ENCODE results near the gene WHRN. TPM values are rescaled to one million over a fixed set of nuclear protein-coding genes. Genes with fewer than 3 reads are reported as not detected.

The WHRN gene
- total RNA-seq, 1 donor from 2014 or later, result 0.80 TPM

DNA sequence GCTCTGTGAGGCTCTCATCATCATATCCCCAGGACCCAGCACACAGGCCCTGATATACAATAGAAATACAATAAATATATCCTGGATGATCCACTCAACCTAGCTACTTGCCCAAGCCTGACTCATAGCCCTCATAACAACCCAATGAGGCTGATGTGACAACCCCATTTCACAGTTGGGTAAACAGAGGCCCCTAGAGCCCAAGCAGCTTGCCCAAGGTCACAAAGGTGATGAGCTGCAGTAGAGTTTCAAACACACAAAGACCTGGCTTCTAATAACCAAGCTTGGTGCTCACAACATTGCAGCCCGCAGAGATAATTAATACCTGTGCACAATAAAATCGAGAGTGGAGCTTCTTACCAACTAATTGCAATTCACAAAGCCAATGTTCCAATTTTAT, 114.3 kb downstream of the WHRN start:
- H3K36me3 ChIP-seq, result no peaks in the 10 kb centered on the region
- DNase-seq, result no peak
- peaks cover 54% of the 10 kb centered on the region for H3K4me1 ChIP-seq
- no peaks in the 10 kb centered on the region for H3K27me3 ChIP-seq (ENCODE audit: low read depth)
- H3K4me3 ChIP-seq, result no peak overlapping the region
- intact Hi-C loops (cut with micrococcal nuclease), result no loop called here
- peak overlapping the region; percentile 42 for H3K27ac ChIP-seq (replicated peaks)
- TF ChIP-seq, protein P1, sequence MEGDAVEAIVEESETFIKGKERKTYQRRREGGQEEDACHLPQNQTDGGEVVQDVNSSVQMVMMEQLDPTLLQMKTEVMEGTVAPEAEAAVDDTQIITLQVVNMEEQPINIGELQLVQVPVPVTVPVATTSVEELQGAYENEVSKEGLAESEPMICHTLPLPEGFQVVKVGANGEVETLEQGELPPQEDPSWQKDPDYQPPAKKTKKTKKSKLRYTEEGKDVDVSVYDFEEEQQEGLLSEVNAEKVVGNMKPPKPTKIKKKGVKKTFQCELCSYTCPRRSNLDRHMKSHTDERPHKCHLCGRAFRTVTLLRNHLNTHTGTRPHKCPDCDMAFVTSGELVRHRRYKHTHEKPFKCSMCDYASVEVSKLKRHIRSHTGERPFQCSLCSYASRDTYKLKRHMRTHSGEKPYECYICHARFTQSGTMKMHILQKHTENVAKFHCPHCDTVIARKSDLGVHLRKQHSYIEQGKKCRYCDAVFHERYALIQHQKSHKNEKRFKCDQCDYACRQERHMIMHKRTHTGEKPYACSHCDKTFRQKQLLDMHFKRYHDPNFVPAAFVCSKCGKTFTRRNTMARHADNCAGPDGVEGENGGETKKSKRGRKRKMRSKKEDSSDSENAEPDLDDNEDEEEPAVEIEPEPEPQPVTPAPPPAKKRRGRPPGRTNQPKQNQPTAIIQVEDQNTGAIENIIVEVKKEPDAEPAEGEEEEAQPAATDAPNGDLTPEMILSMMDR (IDR thresholded peaks at IDR 0.05; ENCODE audit: borderline replicate concordance), result no peak
- H3K9me3 ChIP-seq (replicated peaks), result no peaks in the 10 kb centered on the region

DNA sequence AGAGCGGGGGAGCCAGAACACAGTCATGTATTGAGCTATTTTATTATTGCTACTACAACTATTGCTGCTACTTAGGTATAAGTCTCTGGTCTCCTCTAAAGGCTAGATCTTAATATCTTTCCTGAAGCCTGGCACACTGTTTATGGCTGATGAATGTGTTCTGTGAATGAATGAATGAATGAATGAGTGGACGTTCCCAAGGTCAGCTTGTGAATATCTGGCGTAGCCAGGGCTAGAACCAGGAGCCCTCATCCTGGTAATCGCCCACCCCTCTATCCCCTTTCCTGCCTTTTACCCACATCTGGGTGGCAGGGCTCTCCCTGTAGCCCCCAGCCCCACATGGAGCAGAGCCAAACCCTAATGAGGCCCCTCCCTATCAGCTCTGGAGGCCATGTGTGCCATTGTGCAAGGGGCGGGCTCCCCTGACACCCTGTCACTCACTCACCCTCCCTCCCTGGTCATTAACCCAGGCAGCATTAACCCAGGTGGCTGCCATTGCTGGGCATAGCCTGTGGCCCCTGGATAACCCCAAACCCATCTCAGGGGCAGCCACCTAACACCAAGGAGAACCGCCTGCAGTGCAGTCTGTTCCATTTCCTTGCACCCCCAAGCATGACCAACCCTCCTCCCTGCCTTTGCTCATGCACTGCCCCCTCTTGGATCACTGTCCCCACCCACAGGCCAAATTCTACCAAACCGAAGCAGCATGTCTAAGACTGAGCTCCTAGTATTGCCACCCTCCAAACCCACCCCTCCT, 115.5 kb downstream of the WHRN start:
- Histone ChIP-seq H3K36me3 (no peaks in the 10 kb centered on the region), H3K4me3 (no peak overlapping the region), H3K27ac (replicated peaks) (peak overlapping the region; percentile 42), H3K4me1 (peaks cover 66% of the 10 kb centered on the region), H3K9me3 (replicated peaks) (no peaks in the 10 kb centered on the region), H3K27me3 (ENCODE audit: low read depth) (no peaks in the 10 kb centered on the region)
- intact Hi-C loops (cut with micrococcal nuclease), result no loop called here
- TF ChIP-seq, protein P1 (IDR thresholded peaks at IDR 0.05; ENCODE audit: borderline replicate concordance), result no peak
- no peak for DNase-seq

DNA sequence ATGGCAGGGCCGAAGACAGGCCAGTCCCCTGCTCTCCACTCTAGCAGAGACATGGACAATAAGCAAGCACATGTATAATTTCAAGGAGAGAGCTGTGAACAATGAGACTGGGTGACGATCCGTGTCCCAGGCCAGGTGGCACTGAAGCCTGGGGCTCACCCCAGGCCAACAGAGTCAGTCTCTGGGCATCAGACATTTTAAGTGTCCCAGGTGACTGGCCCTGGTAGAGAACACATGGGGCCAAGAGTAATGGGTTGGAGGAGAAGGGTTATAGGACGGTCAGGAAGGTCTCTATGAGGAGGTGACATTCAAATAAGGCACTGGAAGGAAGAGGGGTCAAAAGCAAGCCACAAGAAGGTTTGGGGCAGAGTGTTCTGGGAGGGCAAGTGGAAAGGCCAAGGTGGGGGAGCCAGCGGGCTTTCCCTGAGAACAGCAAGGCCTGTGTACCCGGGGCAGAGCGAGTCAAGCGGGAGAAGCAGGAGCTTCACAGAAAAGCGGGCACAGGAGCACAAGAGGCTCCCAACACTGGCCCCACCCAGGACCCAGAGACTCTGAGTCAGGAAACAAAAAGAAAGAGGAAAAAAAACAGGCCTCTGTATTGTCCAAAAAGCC, 116.4 kb downstream of the WHRN start:
- no peak for DNase-seq
- H3K36me3 ChIP-seq, result no peaks in the 10 kb centered on the region
- intact Hi-C loops (cut with micrococcal nuclease), result no loop called here
- H3K27ac ChIP-seq (replicated peaks), result peak overlapping the region; percentile 89
- TF ChIP-seq, protein P1 (IDR thresholded peaks at IDR 0.05; ENCODE audit: borderline replicate concordance), result no peak
- peaks cover 74% of the 10 kb centered on the region for H3K4me1 ChIP-seq
- H3K4me3 ChIP-seq, result no peak overlapping the region
- H3K9me3 ChIP-seq (replicated peaks), result no peaks in the 10 kb centered on the region
- H3K27me3 ChIP-seq (ENCODE audit: low read depth), result no peaks in the 10 kb centered on the region

DNA sequence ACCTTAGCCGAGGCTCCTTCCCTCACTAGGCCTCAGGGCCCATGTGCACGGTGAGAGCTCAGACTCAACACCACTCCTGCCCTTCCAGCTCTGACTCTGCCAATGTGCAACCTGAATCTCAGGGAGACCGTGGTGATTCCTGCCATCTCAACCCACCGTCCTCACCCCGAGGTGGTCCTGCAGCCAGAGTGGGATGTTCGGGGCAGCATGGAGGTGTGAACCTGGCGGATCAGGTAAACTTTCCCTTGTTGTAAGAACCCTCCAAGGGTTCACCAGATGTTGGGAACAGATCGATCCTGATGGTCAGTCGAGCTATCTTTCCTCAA, 117.0 kb downstream of the WHRN start:
- DNase-seq, result peak; percentile 13
- Histone ChIP-seq H3K4me1 (peaks cover 79% of the 10 kb centered on the region), H3K4me3 (peak overlapping the region; percentile 71), H3K36me3 (no peaks in the 10 kb centered on the region), H3K27me3 (ENCODE audit: low read depth) (no peaks in the 10 kb centered on the region), H3K27ac (replicated peaks) (peak overlapping the region; percentile 89), H3K9me3 (replicated peaks) (no peaks in the 10 kb centered on the region)
- intact Hi-C loops (cut with micrococcal nuclease), result no loop called here
- TF ChIP-seq, protein P1 (IDR thresholded peaks at IDR 0.05; ENCODE audit: borderline replicate concordance), result no peak

DNA sequence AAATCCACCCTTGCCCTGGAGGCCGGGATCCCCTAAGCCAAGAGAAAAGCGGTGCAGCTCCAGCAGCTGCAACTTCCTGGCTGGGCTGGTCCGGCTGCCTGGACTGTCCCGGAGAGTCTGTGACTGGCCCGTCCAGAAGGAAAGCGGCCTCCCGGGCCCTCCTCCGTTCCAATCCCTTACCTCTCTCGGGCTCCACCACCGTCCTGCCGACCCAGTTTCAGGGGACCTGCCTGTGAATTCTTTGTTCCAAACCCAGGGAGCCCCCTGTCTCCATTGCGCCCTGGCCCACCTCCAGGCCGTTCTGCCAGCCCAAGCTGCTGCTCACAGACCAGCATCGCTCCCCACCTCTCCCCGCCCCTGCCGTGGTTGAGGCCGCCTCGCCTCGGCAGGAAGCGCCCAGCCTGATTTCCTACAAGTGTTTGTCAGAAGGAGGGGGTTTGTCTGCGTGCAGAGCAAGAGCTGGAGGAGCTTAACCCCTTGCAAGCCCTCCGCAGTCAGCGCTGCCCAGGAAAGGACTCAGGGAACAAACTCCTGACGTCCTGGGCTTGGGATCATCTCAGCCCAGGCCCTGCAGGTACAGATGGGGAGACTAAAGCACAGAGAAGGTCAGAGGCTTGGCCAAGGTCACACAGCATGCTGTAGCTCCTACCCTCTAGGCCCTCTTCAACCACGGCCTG, 117.5 kb downstream of the WHRN start, which contains the start of gene AKNA:
TSS of gene AKNA (minus strand) at position 303 of the 677 bp plus-strand sequence. CDS start 6,649 bp downstream, outside the sequence.
- intact Hi-C loops (cut with micrococcal nuclease), result no loop called here
- Histone ChIP-seq H3K27me3 (ENCODE audit: low read depth) (no peaks in the 10 kb centered on the region), H3K9me3 (replicated peaks) (no peaks in the 10 kb centered on the region), H3K4me1 (peaks cover 81% of the 10 kb centered on the region), H3K36me3 (no peaks in the 10 kb centered on the region), H3K27ac (replicated peaks) (peak within 1 kb of the TSS; percentile 89), H3K4me3 (peak within 1 kb of the TSS; percentile 71)
- TF ChIP-seq, protein P1 (IDR thresholded peaks at IDR 0.05; ENCODE audit: borderline replicate concordance), result no peak
- DNase-seq, result peak; percentile 75
